Panc1 (cell line): ENCODE results near the gene ITGB8. TPM values are rescaled to one million over a fixed set of nuclear protein-coding genes. Genes with fewer than 3 reads are reported as not detected.

Experiments
- ATAC-seq: fragments of 200-7000 bp; cut with Tn5 transposase; 2 replicates; pipeline ENCODE4 v1.9.1; 2020; ENCODE audit warnings: mild to moderate bottlenecking, moderate library complexity
- BruUV-seq: library from RNA; stranded (reverse); fragments of 400-500 nt; replicated peaks from 2 replicates; lab custom pipeline; 2021; lab: Mats Ljungman, UMichigan
- CTCF ChIA-PET: fragments of 300-600 bp; sonication (Branson Sonifier 250); formaldehyde crosslinking; loops from one replicate; lab custom pipeline; 2022; ENCODE audit warnings: antibody characterized with exemption; lab: Charles Lee
- POLR2A ChIA-PET: fragments of 300-600 bp; sonication (Branson Sonifier 250); formaldehyde crosslinking; loops from one replicate; lab custom pipeline; 2022; ENCODE audit warnings: antibody characterized with exemption; lab: Charles Lee
- DNase-seq: peaks from one replicate; pipeline ENCODE4 v3.0.0-alpha.2; 2010; ENCODE audit warnings: low read depth, low spot score
- H3K27ac ChIP-seq: 2 replicates; pipeline ENCODE4 v1.5.1; 2011; ENCODE audit warnings: mild to moderate bottlenecking, low read length, inconsistent platforms
- H3K27me3 ChIP-seq: fragments of 200-500 bp; sonication (Bioruptor generic); 2 replicates; pipeline ENCODE4 v1.6.0; 2014; ENCODE audit warnings: low read length, inconsistent platforms; ENCODE audit not compliant: control insufficient read depth, insufficient read depth
- H3K36me3 ChIP-seq: fragments of 200-500 bp; sonication (Bioruptor generic); 2 replicates; pipeline ENCODE4 v1.5.1; 2014; ENCODE audit warnings: inconsistent platforms, mild to moderate bottlenecking, low read length, moderate library complexity; ENCODE audit not compliant: control insufficient read depth, insufficient read depth
- H3K4me1 ChIP-seq: 2 replicates; pipeline ENCODE4 v1.5.1; 2011; ENCODE audit warnings: inconsistent platforms, mild to moderate bottlenecking, low read length, moderate library complexity; ENCODE audit not compliant: control insufficient read depth, insufficient read depth
- H3K4me3 ChIP-seq, 2 experiments: 2 replicates each; pipeline ENCODE4 v1.5.1; 2011 to 2012; ENCODE audit warnings: low read depth in 2 of 2, low read length in 2 of 2, mild to moderate bottlenecking in 2 of 2, inconsistent platforms in 1 of 2, moderate library complexity in 1 of 2
- H3K9me3 ChIP-seq: fragments of 200-500 bp; sonication (Bioruptor generic); 2 replicates; pipeline ENCODE4 v1.5.1; 2014; ENCODE audit warnings: low read depth, mild to moderate bottlenecking, inconsistent platforms, low read length, moderate library complexity; ENCODE audit not compliant: control insufficient read depth, insufficient read depth
- CTCF ChIP-seq: fragments of 450-650 bp; IDR thresholded peaks from 2 replicates; pipeline ENCODE4 v1.5.1; 2017; ENCODE audit warnings: mild to moderate bottlenecking
- POLR2AphosphoS5 ChIP-seq: IDR thresholded peaks from 2 replicates; pipeline ENCODE4 v1.6.1; 2012; ENCODE audit warnings: mild to moderate bottlenecking, low read depth, low read length, moderate library complexity
- REST ChIP-seq, 2 experiments: IDR thresholded peaks; 2 replicates each; pipeline ENCODE4 v1.6.1; 2011 to 2012; ENCODE audit warnings: low read depth in 2 of 2, control low read depth in 1 of 2, low read length in 1 of 2, mild to moderate bottlenecking in 1 of 2, moderate library complexity in 1 of 2; ENCODE audit not compliant: insufficient read depth in 1 of 2
- SIN3A ChIP-seq: IDR thresholded peaks from 2 replicates; pipeline ENCODE4 v1.6.1; 2012; ENCODE audit warnings: low read depth, mild to moderate bottlenecking, low read length, moderate library complexity, borderline replicate concordance; ENCODE audit not compliant: insufficient read depth
- TCF7L2 ChIP-seq: IDR thresholded peaks from 2 replicates; pipeline ENCODE4 v1.6.1; 2011; ENCODE audit warnings: mild to moderate bottlenecking, low read depth, low read length, inconsistent platforms
- in situ Hi-C: cut with HindIII; loops from 2 replicates; pipeline ENCODE4 v1.10.0; 2016; ENCODE audit warnings: low sequenced_read_pairs, low pct_unique_long_range_greater_than_20kb
- intact Hi-C: fragments of 100-400 bp; cut with micrococcal nuclease; formaldehyde crosslinking; loops from one replicate; pipeline ENCODE4 v1.10.0; 2022; ENCODE audit not compliant: unreplicated experiment
- total RNA-seq: library from RNA; stranded (reverse); gene quantifications from one replicate; pipeline ENCODE4 v1.2.1, GENCODE V29; 2021; ENCODE audit not compliant: unreplicated experiment

The ITGB8 gene
- total RNA-seq, 1 experiment from 2014 or later: 4.9 TPM

- no peak overlapping the region for H3K4me3 ChIP-seq
- DNase-seq (peak; percentile 10), ATAC-seq (no peak)
- CTCF ChIA-PET: no interaction called here
- no TSS peak for BruUV-seq
- no peaks in the 10 kb centered on the region for H3K36me3 ChIP-seq
- POLR2A ChIA-PET: no interaction called here
- H3K4me1 ChIP-seq: no peaks in the 10 kb centered on the region
- H3K9me3 ChIP-seq: no peaks in the 10 kb centered on the region
- TF ChIP-seq CTCF (peak; percentile 75), REST (IDR thresholded peaks at IDR 0.05; ENCODE audit: insufficient read depth in 1 of 2, low read depth in 2 of 2, low read length in 1 of 2) (no peak)
- H3K27ac ChIP-seq: no peak overlapping the region
- intact Hi-C loops (no loop called here), in situ Hi-C loops (no loop called here)
- H3K27me3 ChIP-seq: no peaks in the 10 kb centered on the region
Measured at GRCh38 chr7:20440472-20441105, 109.9 kb downstream of the ITGB8 start.

GRCh38 chr7:20441346-20441745 lies 110.6 kb downstream of the ITGB8 start:
- TF ChIP-seq REST (IDR thresholded peaks at IDR 0.05; ENCODE audit: insufficient read depth in 1 of 2, low read depth in 2 of 2, low read length in 1 of 2) (no peak), CTCF (no peak), TCF7L2 (no peak), SIN3A (no peak), POLR2AphosphoS5 (no peak)
- ChIA-PET POLR2A (no interaction called here), CTCF (no interaction called here)
- Histone ChIP-seq H3K36me3 (no peaks in the 10 kb centered on the region), H3K27me3 (no peaks in the 10 kb centered on the region), H3K4me3 (no peak overlapping the region), H3K4me1 (no peaks in the 10 kb centered on the region), H3K9me3 (no peaks in the 10 kb centered on the region), H3K27ac (no peak overlapping the region)
- BruUV-seq: no TSS peak
- ATAC-seq (no peak), DNase-seq (no peak)
- intact Hi-C loops: no loop called here
- in situ Hi-C loops: no loop called here
